ENCODE data around the gene EGLN3.
"Not testable (repeated sequence)": the region's sequence is repeated elsewhere in the genome, so short reads cannot be mapped to it uniquely, and the experiment has no call there.

EGLN3 gene

GRCh38 chr14:33950320-33951182, at the start of gene EGLN3:
Gene EGLN3 (minus strand): TSS chr14:33951074. CDS start chr14:33950752, 322 bp downstream.
- peak within 1 kb of the TSS in 18 of 21 experiments; percentile 20 to 89 (median 68) for H3K27ac ChIP-seq
- H3K4me3 ChIP-seq = peak within 1 kb of the TSS; percentile 45 to 67 (median 56)

GRCh38 chr14:34000396-34000795, 49.5 kb upstream of the EGLN3 start:
- Histone ChIP-seq H3K4me3 (no peak overlapping the region), H3K27ac (peak overlapping the region in 3 of 21 experiments; percentile 13 to 59 (median 14))

DNA sequence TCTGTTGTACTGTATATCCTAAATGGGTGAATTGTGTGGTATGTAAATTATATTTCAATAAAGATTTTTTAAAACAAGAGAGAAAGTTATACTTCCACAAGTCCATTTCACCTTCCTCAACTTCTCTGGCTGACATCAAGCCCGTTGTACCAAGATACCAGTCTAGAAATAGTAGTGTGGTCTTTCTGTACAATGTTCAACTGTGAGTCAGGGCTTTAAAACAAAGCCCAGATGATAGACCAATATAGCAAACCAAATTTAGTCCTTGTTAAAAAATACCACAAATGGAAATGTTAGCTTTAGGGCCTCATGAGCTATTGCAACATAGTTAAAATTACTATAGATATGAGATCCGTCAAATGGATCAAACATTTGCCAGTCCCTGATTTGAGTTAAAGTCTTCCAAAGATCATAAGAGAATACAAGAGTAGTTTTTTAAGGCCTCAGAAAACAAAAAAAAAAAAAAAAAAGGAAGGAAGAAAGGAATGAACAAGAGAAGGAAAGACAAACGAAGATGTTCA, 49.0 kb upstream of the EGLN3 start:
- Histone ChIP-seq H3K27ac (no peak overlapping the region), H3K4me3 (no peak overlapping the region)

GRCh38 chr14:33997611-33998010, 46.7 kb upstream of the EGLN3 start:
- Histone ChIP-seq H3K4me3 (no peak overlapping the region), H3K27ac (no peak overlapping the region)

- Histone ChIP-seq H3K4me3 (no peak overlapping the region), H3K27ac (no peak overlapping the region)
Measured at GRCh38 chr14:33996462-33996861, 45.6 kb upstream of the EGLN3 start.

DNA sequence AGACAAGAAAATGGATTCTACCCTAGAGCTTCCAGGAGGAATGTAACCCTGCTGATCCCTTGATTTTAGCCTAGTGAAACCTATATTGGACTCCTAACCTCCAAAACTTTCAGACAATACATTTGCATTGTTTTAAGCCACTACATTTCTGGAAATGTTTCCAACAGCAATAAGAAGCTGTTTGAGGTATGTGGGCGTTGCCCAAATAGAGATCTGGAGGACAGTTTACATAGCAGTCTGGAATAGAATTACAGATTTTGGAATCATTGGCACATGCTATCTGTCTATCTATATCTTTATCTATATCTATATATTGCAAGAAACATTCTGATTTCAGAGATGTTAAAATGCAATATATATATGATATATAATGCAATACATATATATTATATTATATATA, 42.4 kb upstream of the EGLN3 start:
- H3K27ac ChIP-seq = no peak overlapping the region
- H3K4me3 ChIP-seq = no peak overlapping the region

- Histone ChIP-seq H3K27ac (no peak overlapping the region), H3K4me3 (no peak overlapping the region)
Measured at GRCh38 chr14:33992274-33993007, 41.6 kb upstream of the EGLN3 start.

GRCh38 chr14:33990790-33991189, 39.9 kb upstream of the EGLN3 start:
- Histone ChIP-seq H3K27ac (no peak overlapping the region), H3K4me3 (no peak overlapping the region)

GRCh38 chr14:33987565-33988080, 36.7 kb upstream of the EGLN3 start:
- Histone ChIP-seq H3K4me3 (no peak overlapping the region), H3K27ac (no peak overlapping the region)

DNA sequence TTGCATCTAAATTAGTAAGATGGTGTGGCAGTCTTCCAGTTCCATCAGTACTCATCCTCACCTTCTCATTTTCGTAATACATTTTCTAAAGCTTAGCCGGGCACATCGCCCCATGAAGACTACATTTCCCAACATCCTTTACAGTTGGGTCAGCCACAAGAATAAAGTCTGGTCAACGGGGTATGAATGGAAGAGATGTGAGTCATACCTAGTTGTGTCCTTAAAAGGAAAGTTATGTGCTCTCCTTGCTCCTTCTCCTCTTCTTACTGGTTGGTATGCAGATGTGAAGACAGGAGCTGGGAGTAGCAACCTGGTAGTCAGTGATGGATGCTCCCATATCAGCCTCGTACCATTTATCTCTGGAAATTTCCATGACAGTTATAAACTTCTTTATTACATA, 35.9 kb upstream of the EGLN3 start:
- no peak overlapping the region for H3K27ac ChIP-seq

DNA sequence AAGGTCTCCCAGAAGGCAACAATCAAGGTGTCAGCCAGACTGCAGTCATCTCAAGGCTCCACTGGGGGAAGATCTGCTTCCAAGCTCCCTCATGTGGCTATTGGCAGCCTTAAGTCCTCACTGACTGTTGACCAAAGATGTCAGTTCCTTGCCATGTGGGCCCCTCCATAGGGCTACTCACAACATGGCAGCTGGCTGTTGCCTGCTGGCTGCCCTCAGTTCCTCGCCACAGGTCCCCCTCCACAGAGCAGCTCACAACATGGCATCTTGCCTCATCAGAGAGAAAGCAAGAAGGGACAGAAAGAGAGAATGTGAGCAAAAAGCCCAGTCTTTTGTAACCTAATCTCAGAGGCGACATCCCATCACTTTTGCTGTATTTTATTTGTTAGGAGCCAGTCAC, 34.4 kb upstream of the EGLN3 start:
- H3K4me3 ChIP-seq = no peak overlapping the region
- H3K27ac ChIP-seq = no peak overlapping the region

More for the DNA sequence above, 35.9 kb upstream of the EGLN3 start:
- no peak overlapping the region for H3K4me3 ChIP-seq

DNA sequence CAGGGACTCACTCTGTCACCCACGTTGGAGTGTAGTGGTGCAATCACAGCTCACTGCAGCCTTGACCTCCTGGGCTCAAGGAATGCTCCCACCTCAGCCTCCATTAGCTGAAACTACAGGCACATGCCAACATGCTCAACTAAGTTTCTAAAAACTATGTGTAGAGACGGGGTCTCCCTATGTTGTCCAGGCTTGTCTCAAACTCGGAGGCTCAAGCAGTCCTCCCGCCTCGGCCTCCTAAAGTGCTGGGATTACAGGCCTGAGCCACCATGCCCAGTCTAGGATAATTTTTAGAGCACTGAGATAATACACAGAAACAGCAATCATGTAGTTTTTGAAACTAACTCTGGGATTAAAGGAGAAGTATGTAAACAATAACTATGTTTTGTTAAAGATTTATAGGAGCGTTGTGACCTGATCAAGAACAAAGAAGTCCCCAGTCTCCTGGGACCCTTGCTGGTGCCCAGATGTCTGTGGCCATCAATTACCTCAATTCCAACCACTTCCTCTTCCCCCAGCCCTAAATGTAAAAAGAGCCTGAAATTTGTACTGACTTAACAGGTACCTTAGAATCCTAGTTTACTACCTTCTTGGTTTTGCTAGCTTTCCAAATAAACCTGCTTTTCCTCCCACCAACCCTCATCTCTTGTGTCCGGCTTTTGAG, 28.9 kb upstream of the EGLN3 start:
- no peak overlapping the region for H3K27ac ChIP-seq
- H3K4me3 ChIP-seq = no peak overlapping the region

GRCh38 chr14:33978892-33979612, 28.2 kb upstream of the EGLN3 start:
- Histone ChIP-seq H3K27ac (no peak overlapping the region), H3K4me3 (no peak overlapping the region)

GRCh38 chr14:33972583-33973081, 21.8 kb upstream of the EGLN3 start:
- peak overlapping the region in 1 of 21 experiments; percentile 24 for H3K27ac ChIP-seq

GRCh38 chr14:33969846-33970245, 19.0 kb upstream of the EGLN3 start:
- H3K4me3 ChIP-seq, H3K27ac ChIP-seq: not testable (repeated sequence)

More at GRCh38 chr14:33972583-33973081, 21.8 kb upstream of the EGLN3 start:
- no peak overlapping the region for H3K4me3 ChIP-seq

DNA sequence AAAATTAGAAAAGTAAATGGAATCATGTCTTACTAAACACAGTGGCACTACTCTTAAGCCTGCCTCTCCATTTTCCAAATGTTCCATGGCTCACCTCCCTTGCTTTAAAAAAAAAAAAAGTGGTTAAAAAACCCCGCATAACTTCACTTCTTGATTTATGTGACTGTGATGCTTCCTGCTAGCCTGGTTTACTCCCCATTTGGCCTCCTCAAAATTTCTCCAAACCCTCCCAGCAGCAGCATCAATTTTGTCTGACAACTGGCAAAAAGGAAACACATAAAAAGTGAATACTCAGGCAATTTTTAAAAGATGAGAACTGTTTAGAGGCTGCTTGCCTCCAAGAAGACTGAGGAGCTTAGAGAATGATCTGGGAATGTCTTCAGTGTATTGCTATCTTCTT, 17.8 kb upstream of the EGLN3 start:
- Histone ChIP-seq H3K27ac (no peak overlapping the region), H3K4me3 (no peak overlapping the region)

- H3K4me3 ChIP-seq = no peak overlapping the region
- no peak overlapping the region for H3K27ac ChIP-seq
Measured at GRCh38 chr14:33967138-33967537, 16.3 kb upstream of the EGLN3 start.

- H3K27ac ChIP-seq = no peak overlapping the region
- no peak overlapping the region for H3K4me3 ChIP-seq
Measured at GRCh38 chr14:33966276-33966675, 15.4 kb upstream of the EGLN3 start.
